HCT116 (cell line): ENCODE measurements around the gene TUT1. TPM values are rescaled to one million over a fixed set of nuclear protein-coding genes. Genes with fewer than 3 reads are reported as not detected.

Experiments
- ATAC-seq: fragments of 200-7000 bp; cut with Tn5 transposase; 2 replicates; pipeline ENCODE4 v1.9.1; 2020; ENCODE audit warnings: mild to moderate bottlenecking, moderate library complexity
- BruUV-seq: library from RNA; stranded (reverse); fragments of 400-500 nt; replicated peaks from 2 replicates; lab custom pipeline; 2021; lab: Mats Ljungman, UMichigan
- CTCF ChIA-PET: fragments of 300-600 bp; sonication (Branson Sonifier 250); formaldehyde crosslinking; loops from one replicate; lab custom pipeline; 2021; ENCODE audit warnings: antibody characterized with exemption; lab: Charles Lee
- POLR2A ChIA-PET: fragments of 300-600, 350-600 bp; sonication (Branson Sonifier 250); formaldehyde crosslinking; loops from one replicate; lab custom pipeline; 2021; ENCODE audit warnings: antibody characterized with exemption; lab: Charles Lee
- RAD21 ChIA-PET, 2 experiments: fragments of 300-600 bp; sonication (Branson Sonifier 250); formaldehyde crosslinking; loops; one replicate each; lab custom pipeline; 2023; ENCODE audit warnings: low total read pairs in 2 of 2; ENCODE audit not compliant: uncharacterized antibody in 2 of 2, unreplicated experiment in 2 of 2, low non-redundant PET in 1 of 2; lab: Charles Lee
- DNase-seq: peaks from one replicate; pipeline ENCODE4 v3.0.0-alpha.2; 2010; ENCODE audit warnings: low read depth, low spot score
- H2AFZ ChIP-seq: fragments of 200-600 bp; shearing (Covaris generic), sonication (generic); 2 replicates; pipeline ENCODE4 v1.6.1; 2017; ENCODE audit warnings: low read depth, mixed run types, mixed read lengths, antibody characterized with exemption, low read length; ENCODE audit not compliant: poor library complexity, severe bottlenecking
- H3K27ac ChIP-seq: 2 replicates; pipeline ENCODE4 v1.5.1; 2012; ENCODE audit warnings: low read depth, low read length
- H3K27me3 ChIP-seq: fragments of 200-600 bp; sonication (generic); 2 replicates; pipeline ENCODE4 v1.6.1; 2016; ENCODE audit warnings: mixed run types, low read length, mixed read lengths; ENCODE audit not compliant: insufficient read depth
- H3K36me3 ChIP-seq, 2 experiments: fragments of 200-500 bp in 1 of 2; fragments of 200-600 bp in 1 of 2; sonication (Bioruptor generic) in 1 of 2; sonication (generic) in 1 of 2; 2 replicates each; pipeline versions ENCODE4 v1.5.1 to v1.6.1; 2014 to 2016; ENCODE audit warnings: low read length in 2 of 2, inconsistent platforms in 1 of 2, mixed read lengths in 1 of 2, mixed run types in 1 of 2; ENCODE audit not compliant: insufficient read depth in 2 of 2, control insufficient read depth in 1 of 2
- H3K4me1 ChIP-seq, 2 experiments: fragments of 200-600 bp in 1 of 2; sonication (generic) in 1 of 2; 2 replicates each; pipeline versions ENCODE4 v1.5.1 to v1.6.1; 2012 to 2017; ENCODE audit warnings: low read length in 2 of 2, inconsistent platforms in 1 of 2, mild to moderate bottlenecking in 1 of 2, mixed read lengths in 1 of 2, mixed run types in 1 of 2, moderate library complexity in 1 of 2; ENCODE audit not compliant: insufficient read depth in 2 of 2, control insufficient read depth in 1 of 2
- H3K4me2 ChIP-seq: fragments of 200-600 bp; sonication (generic); 2 replicates; pipeline ENCODE4 v1.6.1; 2017; ENCODE audit warnings: mixed run types, low read length, mixed read lengths
- H3K4me3 ChIP-seq, 2 experiments: fragments of 200-600 bp in 1 of 2; sonication (generic) in 1 of 2; replicated peaks in 1 of 2; 2 replicates each; pipeline ENCODE4 v1.5.1; 2011 to 2016; ENCODE audit warnings: low read length in 2 of 2, control low read depth in 1 of 2, low read depth in 1 of 2, mild to moderate bottlenecking in 1 of 2, mixed read lengths in 1 of 2, mixed run types in 1 of 2
- H3K79me2 ChIP-seq: fragments of 200-600 bp; sonication (generic); 2 replicates; pipeline ENCODE4 v1.6.1; 2017; ENCODE audit warnings: mild to moderate bottlenecking, mixed run types, low read length, moderate library complexity, mixed read lengths; ENCODE audit not compliant: insufficient read depth
- H3K9ac ChIP-seq: fragments of 200-600 bp; sonication (generic); 2 replicates; pipeline ENCODE4 v1.6.1; 2016; ENCODE audit warnings: low read length, mixed read lengths
- H3K9me2 ChIP-seq: fragments of 200-600 bp; sonication (generic), shearing (Covaris generic); 2 replicates; pipeline ENCODE4 v1.6.1; 2017; ENCODE audit warnings: mixed run types, mild to moderate bottlenecking, moderate library complexity; ENCODE audit not compliant: insufficient read depth
- H3K9me3 ChIP-seq, 2 experiments: fragments of 200-500 bp in 1 of 2; fragments of 200-600 bp in 1 of 2; sonication (Bioruptor generic) in 1 of 2; sonication (generic) in 1 of 2; 2 replicates each; pipeline ENCODE4 v1.6.1; 2014 to 2017; ENCODE audit warnings: low read length in 2 of 2, mixed read lengths in 2 of 2, inconsistent platforms in 1 of 2, low read depth in 1 of 2, mild to moderate bottlenecking in 1 of 2, mixed run types in 1 of 2, moderate library complexity in 1 of 2; ENCODE audit not compliant: control insufficient read depth in 1 of 2, insufficient read depth in 1 of 2
- H4K20me1 ChIP-seq: fragments of 200-600 bp; sonication (generic), shearing (Covaris generic); 2 replicates; pipeline ENCODE4 v1.6.1; 2017; ENCODE audit warnings: mixed run types, mild to moderate bottlenecking, moderate library complexity; ENCODE audit not compliant: insufficient read depth
- ATF3 ChIP-seq: IDR thresholded peaks from 2 replicates; pipeline ENCODE4 v1.6.1; 2012
- CEBPB ChIP-seq: IDR thresholded peaks from 2 replicates; pipeline ENCODE4 v1.6.1; 2012; ENCODE audit warnings: low read depth
- CTCF ChIP-seq, 3 experiments: fragments of 200-600 bp in 1 of 3; sonication (generic) in 1 of 3; IDR thresholded peaks in 2 of 3; conservative IDR thresholded peaks in 1 of 3; 2 replicates each; pipeline ENCODE4 v1.5.1; 2012 to 2017; ENCODE audit warnings: low read depth in 2 of 3, low read length in 2 of 3, antibody characterized with exemption in 1 of 3, borderline replicate concordance in 1 of 3, control low read depth in 1 of 3, mild to moderate bottlenecking in 1 of 3, mixed read lengths in 1 of 3, mixed run types in 1 of 3, moderate library complexity in 1 of 3; ENCODE audit not compliant: insufficient read depth in 1 of 3
- EGR1 ChIP-seq: IDR thresholded peaks from 2 replicates; pipeline ENCODE4 v1.6.1; 2012; ENCODE audit warnings: low read depth
- EZH2 ChIP-seq: fragments of 200-600 bp; sonication (generic); IDR thresholded peaks from 2 replicates; pipeline ENCODE4 v1.6.1; 2017; ENCODE audit warnings: antibody characterized with exemption, mixed run types
- FOSL1 ChIP-seq: IDR thresholded peaks from 2 replicates; pipeline ENCODE4 v1.6.1; 2012; ENCODE audit warnings: low read depth
- MAX ChIP-seq: IDR thresholded peaks from 2 replicates; pipeline ENCODE4 v1.6.1; 2012
- POLR2A ChIP-seq: IDR thresholded peaks from 2 replicates; pipeline ENCODE4 v1.7.0; 2011; ENCODE audit warnings: borderline replicate concordance; ENCODE audit not compliant: insufficient read depth, insufficient read length; ENCODE audit errors: extremely low read depth
- POLR2AphosphoS5 ChIP-seq: IDR thresholded peaks from 2 replicates; pipeline ENCODE4 v1.6.1; 2011; ENCODE audit warnings: mild to moderate bottlenecking, low read depth, low read length, moderate library complexity
- REST ChIP-seq: IDR thresholded peaks from 2 replicates; pipeline ENCODE4 v1.6.1; 2012; ENCODE audit warnings: low read depth
- SIN3A ChIP-seq: IDR thresholded peaks from 2 replicates; pipeline ENCODE4 v1.6.1; 2012; ENCODE audit warnings: low read depth
- SP1 ChIP-seq: IDR thresholded peaks from 2 replicates; pipeline ENCODE4 v1.6.1; 2012; ENCODE audit warnings: low read depth
- SRF ChIP-seq: IDR thresholded peaks from 2 replicates; pipeline ENCODE4 v1.6.1; 2012; ENCODE audit warnings: low read depth
- TCF7L2 ChIP-seq: IDR thresholded peaks from 2 replicates; pipeline ENCODE4 v1.7.0; 2011; ENCODE audit warnings: borderline replicate concordance, inconsistent platforms; ENCODE audit not compliant: insufficient read depth, insufficient read length; ENCODE audit errors: extremely low read depth
- ZFX ChIP-seq: fragments of 450-650 bp; IDR thresholded peaks from 2 replicates; pipeline ENCODE4 v1.6.1; 2017
- intact Hi-C: fragments of 100-400 bp; cut with micrococcal nuclease; formaldehyde crosslinking; loops from 2 replicates; pipeline ENCODE4 v1.10.0; 2022
- total RNA-seq: library from RNA; stranded (reverse); gene quantifications from one replicate; pipeline ENCODE4 v1.2.1, GENCODE V29; 2021; ENCODE audit not compliant: unreplicated experiment

TUT1 gene
- total RNA-seq, 1 experiment from 2014 or later, result 49.0 TPM

- Histone ChIP-seq H3K9me2 (no peaks in the 10 kb centered on the region), H3K9ac (no peak overlapping the region), H3K4me2 (peak overlapping the region; percentile 100), H3K79me2 (peaks cover 28% of the 10 kb centered on the region), H3K9me3 (no peaks in the 10 kb centered on the region), H3K4me3 (no peak overlapping the region), H3K27me3 (no peaks in the 10 kb centered on the region), H3K27ac (peak overlapping the region; percentile 9; the same call in 1 of the 2 replicates), H3K4me1 (peaks cover 47 to 72% of the 10 kb centered on the region in 2 experiments), H3K36me3 (no peaks in the 10 kb centered on the region), H2AFZ (no peak overlapping the region), H4K20me1 (no peaks in the 10 kb centered on the region)
- ChIA-PET CTCF (interaction anchor here (0.7 kb wide), 1 partner anchor 139 kb away, joined by 3 read pairs; no protein-coding TSS in a partner anchor), POLR2A (interaction anchor here (0.7 to 2.8 kb wide), 3 partner anchors 8 to 1769 kb away, joined by 3 to 16 read pairs (median 3); partner anchors contain the start of genes PRDX5 and TRMT112), RAD21 (no interaction called here)
- ATAC-seq, result no peak
- BruUV-seq, result no TSS peak
- no peak for TF ChIP-seq FOSL1
- no peak for TF ChIP-seq ATF3
- TF ChIP-seq REST, result no peak
- no peak for TF ChIP-seq EGR1
- TF ChIP-seq SP1, result no peak
- TF ChIP-seq TCF7L2, result no peak
- no peak for TF ChIP-seq ZFX
- no peak for TF ChIP-seq MAX
- no peak for TF ChIP-seq SRF
- no peak for TF ChIP-seq POLR2AphosphoS5
- no peak for TF ChIP-seq POLR2A
- TF ChIP-seq EZH2, result no peak
- no peak for TF ChIP-seq SIN3A
- no peak for TF ChIP-seq CTCF (IDR thresholded peaks at IDR 0.05 in 2 of 3, conservative IDR thresholded peaks at IDR 0.05 in 1 of 3; ENCODE audit: borderline replicate concordance in 1 of 3, insufficient read depth in 1 of 3, low read depth in 2 of 3, low read length in 2 of 3)
- no peak for TF ChIP-seq CEBPB
- intact Hi-C loops, result no loop called here
- DNase-seq, result no peak
These were observed 42.6 kb downstream of the TUT1 start for GRCh38 chr11:62548545-62549335.
